ENCODE data around the gene ENO3. TPM values are rescaled to one million over a fixed set of nuclear protein-coding genes. Genes with fewer than 3 reads are reported as not detected.

Gene ENO3
- total RNA-seq, 1 donor from 2014 or later, result 24.0 TPM

DNA sequence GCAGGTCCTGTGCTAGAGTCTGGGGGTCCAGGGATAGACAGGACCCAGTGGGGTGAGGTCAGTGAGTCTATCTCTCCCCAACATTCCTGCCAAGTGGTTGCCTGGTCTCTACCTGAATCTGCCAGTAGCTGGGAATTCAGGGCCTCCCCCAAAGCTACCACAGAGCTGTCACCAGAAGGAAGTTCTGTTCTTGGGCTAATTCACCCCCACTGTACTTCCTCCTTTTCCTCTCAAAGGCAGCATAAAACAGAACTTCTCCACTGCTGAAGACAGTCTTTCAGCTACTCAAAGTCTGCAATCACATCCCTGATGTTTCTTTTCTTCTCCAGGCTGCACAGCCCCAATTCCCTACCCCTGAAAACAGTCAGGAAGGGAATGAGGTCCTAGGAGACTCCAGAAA, 27.8 kb downstream of the ENO3 start:
- Mint-ChIP-seq H3K4me1 (ENCODE audit: unreplicated experiment) (peaks cover 8% of the 10 kb centered on the region), H3K36me3 (peaks cover 18% of the 10 kb centered on the region), H3K27me3 (no peaks in the 10 kb centered on the region), H3K4me3 (no peak overlapping the region), H3K9me3 (no peaks in the 10 kb centered on the region), H3K27ac (no peak overlapping the region)
- TF ChIP-seq, protein P1, sequence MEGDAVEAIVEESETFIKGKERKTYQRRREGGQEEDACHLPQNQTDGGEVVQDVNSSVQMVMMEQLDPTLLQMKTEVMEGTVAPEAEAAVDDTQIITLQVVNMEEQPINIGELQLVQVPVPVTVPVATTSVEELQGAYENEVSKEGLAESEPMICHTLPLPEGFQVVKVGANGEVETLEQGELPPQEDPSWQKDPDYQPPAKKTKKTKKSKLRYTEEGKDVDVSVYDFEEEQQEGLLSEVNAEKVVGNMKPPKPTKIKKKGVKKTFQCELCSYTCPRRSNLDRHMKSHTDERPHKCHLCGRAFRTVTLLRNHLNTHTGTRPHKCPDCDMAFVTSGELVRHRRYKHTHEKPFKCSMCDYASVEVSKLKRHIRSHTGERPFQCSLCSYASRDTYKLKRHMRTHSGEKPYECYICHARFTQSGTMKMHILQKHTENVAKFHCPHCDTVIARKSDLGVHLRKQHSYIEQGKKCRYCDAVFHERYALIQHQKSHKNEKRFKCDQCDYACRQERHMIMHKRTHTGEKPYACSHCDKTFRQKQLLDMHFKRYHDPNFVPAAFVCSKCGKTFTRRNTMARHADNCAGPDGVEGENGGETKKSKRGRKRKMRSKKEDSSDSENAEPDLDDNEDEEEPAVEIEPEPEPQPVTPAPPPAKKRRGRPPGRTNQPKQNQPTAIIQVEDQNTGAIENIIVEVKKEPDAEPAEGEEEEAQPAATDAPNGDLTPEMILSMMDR (conservative IDR thresholded peaks at IDR 0.05), result no peak
- DNase-seq (ENCODE audit: extremely low spot score, unreplicated experiment), result no peak

DNA sequence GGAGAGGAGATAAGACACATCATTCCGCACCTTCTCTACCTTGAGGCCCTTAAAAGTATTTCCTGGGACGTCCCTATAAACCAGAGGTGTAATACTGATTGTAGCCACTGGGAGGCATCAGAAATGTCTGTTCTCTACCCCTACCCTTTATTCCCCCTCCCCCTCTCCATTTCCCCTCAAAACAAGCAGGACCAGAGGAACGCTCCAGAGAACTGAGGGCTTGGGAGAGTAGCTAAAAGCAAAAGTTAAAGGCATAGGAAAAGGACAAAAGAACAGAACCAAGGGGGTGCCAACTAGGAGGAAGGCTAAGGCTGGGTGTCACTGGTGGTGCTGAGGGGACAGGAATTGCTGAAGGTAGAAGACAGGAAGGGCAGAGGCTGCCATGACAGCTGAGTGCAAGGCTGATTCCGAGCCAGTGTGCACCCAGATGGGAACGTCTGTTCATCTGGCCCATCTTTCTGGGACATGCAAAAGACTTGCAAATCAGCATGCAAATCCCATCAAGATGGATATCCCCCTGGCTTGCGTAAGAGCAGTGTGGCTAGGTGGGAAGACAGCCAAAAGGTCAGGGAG, 29.8 kb downstream of the ENO3 start:
- Mint-ChIP-seq H3K27ac (peak overlapping the region; percentile 34), H3K4me3 (peak overlapping the region; percentile 9), H3K9me3 (no peaks in the 10 kb centered on the region), H3K27me3 (no peaks in the 10 kb centered on the region), H3K4me1 (ENCODE audit: unreplicated experiment) (peaks cover 8% of the 10 kb centered on the region), H3K36me3 (peaks cover 11% of the 10 kb centered on the region)
- DNase-seq (ENCODE audit: extremely low spot score, unreplicated experiment), result no peak
- TF ChIP-seq, protein P1 (conservative IDR thresholded peaks at IDR 0.05), result peak; percentile 84

DNA sequence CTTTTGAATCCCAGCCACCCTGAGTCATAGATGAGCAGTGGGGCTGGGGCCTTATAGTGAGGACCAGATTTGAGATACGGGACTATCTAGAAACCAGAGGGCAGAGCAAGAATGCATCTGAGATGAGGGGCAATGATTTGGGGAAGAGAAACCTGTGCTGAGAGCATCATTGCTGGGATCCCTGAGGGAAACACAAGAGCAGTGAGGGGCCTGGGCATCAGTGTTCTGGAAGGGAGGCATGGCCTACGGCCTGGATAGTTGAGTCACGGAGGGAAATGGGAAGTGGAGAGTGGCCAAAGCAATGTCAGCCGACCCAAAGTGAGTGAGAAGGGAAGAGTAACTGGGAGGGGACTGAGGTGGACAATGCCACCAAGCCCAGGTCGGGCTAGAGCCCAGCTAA, 31.4 kb downstream of the ENO3 start:
- Mint-ChIP-seq H3K4me3 (no peak overlapping the region), H3K27ac (no peak overlapping the region), H3K9me3 (no peaks in the 10 kb centered on the region), H3K4me1 (ENCODE audit: unreplicated experiment) (peaks cover 15% of the 10 kb centered on the region), H3K27me3 (no peaks in the 10 kb centered on the region), H3K36me3 (peaks cover 11% of the 10 kb centered on the region)
- DNase-seq (ENCODE audit: extremely low spot score, unreplicated experiment), result no peak
- TF ChIP-seq, protein P1 (conservative IDR thresholded peaks at IDR 0.05), result no peak

DNA sequence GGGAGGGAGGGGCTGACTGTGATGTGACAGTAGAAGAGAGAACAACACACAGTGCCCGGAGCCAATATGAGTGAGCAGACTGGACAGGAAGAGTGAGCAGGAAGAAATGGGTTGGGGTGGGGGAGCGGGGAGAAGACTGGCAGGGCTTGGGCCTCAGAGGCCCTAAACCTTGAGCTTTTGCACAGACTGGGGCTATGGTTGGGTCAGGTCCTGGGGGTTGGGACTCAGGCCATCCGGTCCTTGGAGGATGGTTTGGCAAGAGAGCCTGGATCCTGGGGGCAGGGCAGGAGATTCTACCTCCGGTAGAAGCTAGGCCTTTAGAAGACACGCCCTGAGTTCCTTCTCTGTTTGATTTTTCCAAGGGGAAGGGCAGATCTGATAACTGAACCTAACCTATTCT, 35.5 kb downstream of the ENO3 start:
- Mint-ChIP-seq H3K4me3 (peak overlapping the region; percentile 88), H3K9me3 (no peaks in the 10 kb centered on the region), H3K27me3 (no peaks in the 10 kb centered on the region), H3K4me1 (ENCODE audit: unreplicated experiment) (peaks cover 23% of the 10 kb centered on the region), H3K27ac (peak overlapping the region; percentile 74), H3K36me3 (peaks cover 5% of the 10 kb centered on the region)
- no peak for DNase-seq (ENCODE audit: extremely low spot score, unreplicated experiment)
- TF ChIP-seq, protein P1 (conservative IDR thresholded peaks at IDR 0.05), result no peak

DNA sequence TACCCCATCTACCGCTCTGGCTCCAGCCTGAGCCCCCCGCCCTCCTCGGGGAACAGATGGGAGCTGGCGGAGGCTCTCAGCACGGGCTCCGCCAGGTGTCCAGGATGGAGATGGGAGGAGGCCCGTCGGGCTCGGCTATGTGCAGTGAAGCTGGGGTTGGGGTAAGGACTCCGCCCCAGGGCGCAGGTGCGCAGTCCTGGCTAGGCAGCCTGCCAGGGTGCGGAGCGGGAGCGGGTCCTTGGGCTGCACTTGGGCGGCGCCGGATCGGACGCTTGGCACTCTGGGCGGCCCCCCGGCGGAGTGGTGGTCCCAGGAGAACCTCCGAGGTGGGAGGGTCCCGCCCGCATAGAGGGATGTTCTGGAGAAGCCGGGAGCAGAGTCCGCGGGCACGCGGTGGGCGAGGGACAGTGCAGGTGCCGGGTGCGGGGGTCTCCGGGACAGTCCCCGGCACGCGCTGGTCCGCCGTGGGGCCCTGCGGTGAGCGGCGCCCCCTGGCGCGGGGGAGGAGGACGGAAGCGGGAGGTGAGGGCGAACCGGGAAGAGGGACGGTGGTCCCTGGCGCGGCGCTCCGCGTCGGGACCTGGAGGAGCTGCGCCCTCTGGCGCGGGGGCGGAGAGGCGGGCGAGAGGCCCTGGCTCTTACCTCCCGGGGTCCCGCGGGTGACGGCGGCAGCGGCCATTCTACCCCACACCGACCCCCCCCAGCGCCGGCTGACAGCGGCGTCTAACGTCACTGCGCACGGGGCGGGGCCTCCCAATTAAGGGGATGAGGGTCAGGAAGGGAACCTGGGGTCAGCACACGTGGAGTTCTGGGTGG, 36.2 kb downstream of the ENO3 start, which contains the start of gene CAMTA2:
Gene CAMTA2 (minus strand): TSS at position 725 of the 816 bp plus-strand sequence. CDS start 1,453 bp downstream, outside the sequence.
- Mint-ChIP-seq H3K9me3 (no peaks in the 10 kb centered on the region), H3K27me3 (no peaks in the 10 kb centered on the region), H3K4me1 (ENCODE audit: unreplicated experiment) (peaks cover 23% of the 10 kb centered on the region), H3K4me3 (peak within 1 kb of the TSS; percentile 88), H3K27ac (peak within 1 kb of the TSS; percentile 74), H3K36me3 (peaks cover 5% of the 10 kb centered on the region)
- DNase-seq (ENCODE audit: extremely low spot score, unreplicated experiment), result peak; percentile 85
- TF ChIP-seq, protein P1 (conservative IDR thresholded peaks at IDR 0.05), result peak; percentile 77

Data from type B pancreatic cell (in vitro differentiated cells).